ENCODE data around the gene CLEC16A.
"Not testable (repeated sequence)": the region's sequence is repeated elsewhere in the genome, so short reads cannot be mapped to it uniquely, and the experiment has no call there.

The CLEC16A gene

DNA sequence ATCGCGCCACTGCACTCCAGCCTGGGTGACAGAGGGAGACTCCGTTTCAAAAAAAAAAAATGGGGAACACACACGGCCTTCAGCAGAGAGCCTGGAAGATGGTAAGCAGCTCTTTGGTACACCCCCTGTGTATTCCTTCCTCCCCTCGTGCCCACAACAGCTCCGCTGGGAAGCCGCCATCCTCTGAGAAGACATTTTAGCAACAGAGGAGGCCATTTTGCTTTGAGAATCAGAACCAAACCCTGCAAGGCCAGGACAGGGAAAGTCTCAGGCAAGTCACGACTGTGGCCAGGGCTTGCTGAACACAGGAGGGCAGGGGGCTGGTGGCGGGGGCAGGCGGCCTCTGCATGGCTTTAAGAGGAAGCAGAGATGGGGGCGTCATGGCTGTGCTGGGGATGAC, 265.9 kb downstream of the CLEC16A start:
- DNase-seq: no peak

DNA sequence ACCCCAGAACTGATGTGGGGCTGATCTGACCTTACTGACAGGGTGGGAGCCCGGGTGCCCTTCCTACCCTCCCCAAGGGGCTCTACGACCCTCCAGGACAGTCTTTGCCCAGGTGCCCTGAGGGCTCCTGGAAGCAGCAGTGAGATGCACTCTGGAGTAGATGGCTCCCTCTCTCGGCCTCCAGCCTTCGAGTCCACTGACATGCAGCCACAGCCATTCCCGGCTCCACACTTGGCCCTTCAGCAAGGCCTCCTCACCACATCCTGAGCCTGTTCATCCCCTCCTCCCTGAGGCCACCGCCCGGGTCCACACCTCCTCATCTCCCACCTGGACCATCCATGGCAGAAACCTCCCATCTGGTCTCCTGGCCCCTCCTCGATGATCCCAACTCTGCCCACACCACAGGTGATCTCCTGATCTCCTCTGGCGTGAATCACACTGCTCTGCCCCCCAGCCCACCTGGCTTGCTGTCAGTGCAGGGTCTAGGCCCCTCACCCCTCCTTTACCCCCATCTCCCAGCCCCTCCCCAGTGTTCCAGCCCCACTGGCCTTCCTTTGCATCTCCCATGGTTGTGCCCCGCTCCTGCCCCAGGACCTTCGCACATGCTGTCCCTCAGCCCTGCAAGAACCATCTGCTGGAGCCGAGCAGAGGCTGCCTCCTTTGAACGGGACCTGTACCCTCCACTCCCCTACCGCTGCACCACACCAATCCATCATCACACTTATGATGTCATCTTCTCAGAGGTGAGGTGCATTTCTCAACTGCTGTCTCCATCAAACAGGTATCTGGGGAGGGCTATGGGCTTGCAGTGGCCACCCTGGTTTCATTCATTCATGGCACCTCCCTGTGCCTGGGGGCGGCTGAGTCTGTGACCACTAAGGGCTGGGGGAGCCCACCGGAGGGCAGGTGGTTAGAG, 267.0 kb downstream of the CLEC16A start:
- DNase-seq: no peak

DNA sequence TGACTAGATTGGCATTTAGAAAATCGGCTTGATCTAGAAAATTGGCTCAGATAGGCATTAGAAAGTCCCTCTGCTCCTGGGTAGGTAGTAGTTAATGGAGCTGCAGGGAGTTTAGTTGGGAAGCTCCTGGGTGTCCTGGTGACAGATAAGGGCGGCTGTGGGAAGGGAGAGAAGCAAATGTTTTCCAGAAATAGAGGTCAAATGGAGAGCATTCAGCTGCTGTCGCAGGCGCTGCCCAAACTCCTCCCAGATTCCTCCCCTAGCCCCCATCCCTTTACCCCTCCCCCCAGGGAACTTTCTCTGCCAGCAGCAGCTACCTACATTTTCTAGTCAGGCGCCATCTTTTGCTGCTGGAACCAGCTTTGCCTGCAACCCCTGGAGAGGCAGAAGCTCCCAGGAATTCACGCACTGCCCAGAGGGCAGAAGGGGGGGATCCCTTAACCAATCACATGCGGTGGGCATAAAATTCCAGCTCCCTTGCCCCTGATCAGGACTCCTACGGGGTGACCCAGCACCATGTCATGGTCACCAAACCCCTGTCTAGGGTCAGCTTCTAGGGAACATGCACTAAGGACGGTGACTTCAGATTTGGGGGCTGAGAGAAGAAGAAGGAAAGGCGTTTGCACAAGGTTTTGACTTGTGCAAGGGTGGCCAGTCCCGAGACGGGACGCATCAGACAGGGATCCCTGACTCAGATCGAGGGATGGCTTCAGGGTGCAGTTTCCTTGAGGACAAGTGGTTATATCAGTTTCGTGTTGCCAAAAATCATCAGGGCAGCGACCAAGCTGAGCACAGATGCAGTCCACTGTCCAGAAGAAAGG, 267.8 kb downstream of the CLEC16A start:
- DNase-seq: no peak

DNA sequence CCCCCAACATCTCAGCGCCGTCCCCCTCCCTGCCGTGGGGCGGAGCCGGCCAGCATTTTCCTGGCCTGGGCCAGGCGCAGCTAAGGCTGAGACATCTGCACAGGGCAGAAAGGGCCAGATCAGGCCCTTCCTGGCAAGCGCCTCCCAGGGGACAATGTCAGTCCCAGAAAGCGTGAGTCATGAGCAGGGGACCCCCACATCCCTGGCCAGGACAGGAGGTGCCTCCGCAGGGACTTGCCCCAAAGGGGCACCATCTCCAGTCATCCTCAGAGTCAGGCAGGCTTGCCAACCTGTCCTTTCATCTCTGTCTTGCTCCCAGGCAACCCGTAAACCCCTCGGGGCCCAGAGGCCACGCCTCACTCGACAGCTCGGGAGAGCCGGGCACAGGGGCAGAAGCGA, 268.4 kb downstream of the CLEC16A start:
- DNase-seq: no peak

DNA sequence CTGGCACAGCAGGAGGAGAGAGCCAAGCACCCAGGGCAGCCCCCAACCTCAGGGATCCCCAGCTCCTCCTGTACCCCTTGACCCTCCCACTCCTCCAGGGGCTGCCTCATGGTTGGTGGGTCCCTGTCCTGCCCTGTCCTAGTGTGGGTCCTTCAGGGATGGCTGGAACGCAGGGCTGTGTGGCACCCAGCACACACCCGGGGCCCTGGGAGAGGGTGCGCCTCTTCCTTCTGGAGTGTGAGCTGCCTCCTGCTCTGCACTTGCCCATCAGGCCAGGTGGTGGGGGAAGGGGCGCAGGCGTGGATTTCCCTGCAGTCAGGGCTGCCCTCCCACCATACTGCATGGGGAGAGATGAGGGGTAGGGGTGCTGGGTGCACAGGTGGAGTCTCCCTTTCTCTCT, 269.0 kb downstream of the CLEC16A start:
- no peak for DNase-seq

DNA sequence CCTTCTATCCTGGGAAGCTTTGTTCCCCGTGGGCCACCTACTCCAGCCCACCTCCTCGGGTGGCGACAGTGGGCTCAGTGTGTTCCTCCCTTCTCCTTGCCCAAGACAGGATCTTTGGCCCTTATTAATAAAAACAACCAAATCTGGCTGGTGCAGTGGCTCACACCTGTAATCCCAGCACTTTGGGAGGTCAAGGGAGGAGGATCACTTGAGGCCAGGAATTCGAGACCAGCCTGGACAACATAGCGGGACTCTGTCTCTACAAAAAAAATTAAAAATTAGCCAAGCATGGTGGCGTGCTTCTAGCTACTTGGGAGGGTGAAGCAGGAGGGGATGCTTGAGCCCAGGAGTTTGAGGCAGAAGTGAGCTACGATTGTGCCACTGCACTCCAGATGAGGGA, 269.4 kb downstream of the CLEC16A start:
- DNase-seq: no peak

DNA sequence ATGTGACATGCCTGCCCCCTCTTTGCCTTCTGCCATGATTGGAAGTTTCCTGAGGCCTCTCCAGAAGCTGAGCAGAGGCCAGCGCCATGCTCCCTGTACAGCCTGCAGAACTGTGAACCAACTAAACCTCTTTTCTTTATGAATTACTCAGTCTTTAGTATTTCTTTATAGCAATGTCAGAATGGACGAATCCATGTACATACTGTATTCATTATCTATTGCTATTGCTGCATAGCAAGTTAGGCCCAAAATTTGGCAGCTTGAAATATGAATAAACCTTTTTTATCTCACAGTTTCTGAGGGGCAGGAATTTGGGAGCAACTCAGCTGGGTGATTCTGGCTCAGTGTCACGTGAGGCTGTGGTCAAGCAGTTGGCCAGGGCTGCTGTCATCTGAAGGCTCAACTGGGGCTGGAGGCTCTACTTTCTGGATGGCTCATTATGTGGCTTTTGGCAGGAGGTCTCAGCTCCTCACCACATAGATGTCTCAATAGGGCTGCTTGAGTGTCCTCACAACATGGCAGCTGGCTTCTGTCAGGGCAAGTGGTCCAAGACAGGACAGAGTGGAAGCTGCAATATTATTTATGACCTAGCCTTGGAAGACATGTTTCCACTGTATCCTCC, 271.7 kb downstream of the CLEC16A start:
- no peak for DNase-seq

DNA sequence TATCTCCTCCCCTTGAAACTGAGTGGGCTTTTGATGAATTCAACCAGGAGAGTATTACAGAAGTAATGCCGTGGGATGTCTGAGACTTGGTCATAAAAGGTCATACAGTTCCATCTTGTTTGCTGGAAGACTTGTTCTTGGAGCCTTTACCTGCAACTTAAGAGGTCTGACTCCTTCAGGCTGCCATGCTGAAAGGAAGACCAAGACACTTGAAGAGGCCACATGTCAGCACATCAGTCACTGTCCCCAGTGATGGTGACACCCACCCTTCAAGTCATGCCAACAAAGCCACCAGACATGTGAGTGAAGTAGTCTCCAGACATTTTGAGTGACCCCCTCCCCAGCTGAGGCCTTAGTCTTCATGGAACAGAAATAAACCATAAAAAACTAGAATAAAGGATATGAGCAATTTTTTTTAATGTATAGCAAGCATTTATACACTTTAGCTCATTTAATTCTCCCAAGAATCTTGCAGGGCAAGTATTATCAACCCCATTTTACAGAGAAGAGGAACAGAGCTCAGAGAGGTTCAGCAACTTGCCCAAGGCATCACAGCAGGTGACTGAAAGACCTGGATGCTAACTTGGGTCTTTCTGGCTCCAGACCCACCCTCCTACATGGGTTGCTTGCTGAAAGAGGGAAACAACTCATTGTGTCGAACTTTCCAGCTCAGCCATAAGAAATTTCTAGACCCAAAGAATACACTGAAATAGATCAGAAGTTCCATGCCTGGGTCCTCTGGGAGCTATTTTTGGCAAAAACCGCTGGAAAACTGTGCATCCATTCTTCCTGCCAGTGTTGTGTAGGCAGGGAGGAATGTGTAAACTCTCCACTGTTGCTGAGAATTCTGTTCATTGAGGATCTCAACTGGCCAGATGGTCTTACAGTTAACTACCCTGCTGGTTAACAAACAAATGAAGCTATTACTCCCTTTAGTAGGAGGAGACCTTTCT, 273.6 kb downstream of the CLEC16A start:
- DNase-seq: no peak

DNA sequence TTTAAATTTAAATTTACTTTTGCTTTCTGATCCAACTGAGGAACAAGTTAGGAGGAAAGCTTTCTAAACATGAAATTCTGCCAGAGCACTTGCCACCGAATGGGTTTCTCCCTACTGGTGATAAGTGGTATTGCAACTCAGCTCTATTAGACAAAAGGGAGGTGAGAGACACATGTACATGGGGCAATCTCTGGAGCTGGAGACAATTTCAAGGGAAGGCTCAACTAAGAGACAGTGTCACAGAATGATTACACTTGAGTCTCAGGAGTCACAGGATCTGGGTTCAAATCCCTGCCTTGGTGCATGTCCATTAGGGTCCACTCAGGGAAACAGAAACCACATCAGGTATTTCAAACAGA, 274.2 kb downstream of the CLEC16A start:
- DNase-seq: no peak

DNA sequence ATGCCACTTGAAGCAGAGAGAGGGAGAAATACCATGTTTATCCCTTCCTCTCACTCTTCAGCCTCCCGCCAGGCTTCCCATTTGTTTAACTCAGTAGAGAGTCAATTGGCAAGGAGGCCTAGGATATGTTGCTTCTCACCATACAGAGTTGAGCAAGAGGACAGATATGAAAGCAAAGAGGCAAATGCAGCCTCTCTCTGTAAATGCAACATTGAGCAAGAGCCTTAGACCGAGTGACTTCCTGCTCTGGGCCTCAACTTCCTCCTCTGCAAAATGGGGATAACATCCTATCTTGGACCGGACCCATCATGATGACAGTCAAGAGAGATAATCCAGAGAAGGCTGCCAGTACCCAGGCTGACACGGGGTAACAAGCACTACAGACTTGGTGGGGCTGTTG, 274.8 kb downstream of the CLEC16A start:
- DNase-seq: no peak

DNA sequence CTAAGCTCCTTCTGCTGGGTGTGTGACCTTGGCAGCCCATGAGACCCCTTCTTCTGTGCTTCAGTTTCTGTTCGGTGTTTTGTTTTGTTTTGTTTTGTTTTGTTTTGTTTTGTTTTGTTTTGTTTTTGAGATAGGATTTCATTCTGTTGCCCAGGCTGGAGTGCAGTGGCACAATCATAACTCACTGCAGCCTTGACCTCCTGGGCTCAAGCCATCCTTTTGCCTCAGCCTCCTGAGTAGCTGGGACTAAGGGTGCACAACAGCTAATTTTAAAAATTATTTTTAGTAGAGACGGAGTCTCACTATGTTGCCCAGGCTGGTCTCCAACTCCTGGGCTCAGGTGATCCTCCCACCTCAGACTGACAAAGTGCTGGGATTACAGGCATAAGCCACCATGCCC, 276.1 kb downstream of the CLEC16A start:
- DNase-seq: not testable (repeated sequence)

DNA sequence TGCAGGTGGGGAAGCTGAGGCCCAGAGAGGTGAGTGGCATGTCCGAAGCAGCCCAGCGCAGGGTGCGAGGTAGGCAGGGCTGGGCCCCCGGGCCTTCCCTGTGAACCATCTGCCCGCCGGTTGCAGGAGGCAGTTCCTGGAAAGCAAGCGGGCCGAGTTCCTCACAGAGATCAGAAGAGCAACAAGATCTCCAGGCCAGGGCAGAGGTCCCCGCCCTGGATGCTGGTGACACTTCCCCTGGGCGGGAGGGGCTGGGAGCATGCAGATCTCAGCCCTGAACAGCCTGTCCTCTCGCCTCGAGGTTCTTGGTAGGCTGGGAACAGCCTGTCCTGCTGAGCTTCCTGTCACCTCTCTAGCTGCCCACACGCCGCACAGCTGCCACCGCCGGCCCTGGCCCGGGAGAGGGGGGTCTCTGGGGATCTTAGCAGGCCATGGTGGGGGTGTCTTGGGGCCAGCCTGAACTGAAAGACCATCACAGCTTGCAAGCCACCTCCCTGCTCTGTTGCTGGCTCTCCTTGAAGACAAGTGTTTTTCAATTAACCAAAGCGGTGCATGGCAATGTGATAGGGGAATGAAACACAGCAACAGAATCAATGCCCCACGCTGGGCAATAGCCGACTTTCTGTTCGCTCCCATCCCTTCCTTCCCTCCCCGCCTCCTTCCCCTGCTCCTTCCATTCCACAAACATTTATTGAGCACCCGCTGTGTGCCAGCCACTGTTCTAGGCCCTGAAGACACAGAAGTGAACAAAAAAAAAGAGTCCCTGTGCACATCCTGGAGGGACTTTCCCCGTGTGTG, 279.9 kb downstream of the CLEC16A start:
- DNase-seq: peak; percentile 60

DNA sequence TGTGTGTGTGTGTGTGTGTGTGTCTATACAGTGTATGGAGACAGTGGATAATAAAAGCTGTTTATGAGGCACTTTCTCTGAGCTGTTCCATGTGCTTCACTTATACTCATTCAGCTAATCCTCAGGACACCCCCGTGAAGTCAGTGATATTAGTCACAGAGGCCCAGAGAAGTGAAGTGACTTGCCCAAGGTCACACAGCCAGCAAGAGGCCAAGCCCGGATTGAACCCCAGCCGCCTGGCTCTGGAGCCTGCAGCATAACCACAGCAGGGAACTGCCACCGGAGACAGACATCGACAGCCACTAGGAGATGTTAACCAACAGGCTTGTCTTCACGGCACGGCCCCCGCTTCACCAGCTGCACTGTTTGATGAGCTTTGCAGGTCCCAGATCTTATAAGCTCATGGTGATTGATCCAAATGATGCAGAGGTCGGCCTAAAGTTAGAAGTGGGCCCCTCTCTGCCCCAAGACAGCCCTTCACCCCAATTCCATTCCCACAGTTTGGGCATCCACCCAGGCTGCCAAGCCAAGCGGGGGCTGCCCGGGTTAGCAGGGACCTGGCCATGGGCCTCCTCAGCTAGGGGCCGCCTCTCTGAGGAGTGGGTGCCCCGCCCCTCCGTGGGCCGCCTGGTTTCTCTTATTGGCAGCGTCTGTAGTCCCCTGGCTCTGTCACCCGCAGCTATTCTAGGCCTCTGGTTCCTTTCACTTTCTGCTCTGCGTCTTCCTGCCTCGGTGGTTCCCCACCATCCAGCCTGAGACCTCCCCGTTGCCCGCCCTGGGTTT, 280.7 kb downstream of the CLEC16A start:
- DNase-seq: peak; percentile 86

DNA sequence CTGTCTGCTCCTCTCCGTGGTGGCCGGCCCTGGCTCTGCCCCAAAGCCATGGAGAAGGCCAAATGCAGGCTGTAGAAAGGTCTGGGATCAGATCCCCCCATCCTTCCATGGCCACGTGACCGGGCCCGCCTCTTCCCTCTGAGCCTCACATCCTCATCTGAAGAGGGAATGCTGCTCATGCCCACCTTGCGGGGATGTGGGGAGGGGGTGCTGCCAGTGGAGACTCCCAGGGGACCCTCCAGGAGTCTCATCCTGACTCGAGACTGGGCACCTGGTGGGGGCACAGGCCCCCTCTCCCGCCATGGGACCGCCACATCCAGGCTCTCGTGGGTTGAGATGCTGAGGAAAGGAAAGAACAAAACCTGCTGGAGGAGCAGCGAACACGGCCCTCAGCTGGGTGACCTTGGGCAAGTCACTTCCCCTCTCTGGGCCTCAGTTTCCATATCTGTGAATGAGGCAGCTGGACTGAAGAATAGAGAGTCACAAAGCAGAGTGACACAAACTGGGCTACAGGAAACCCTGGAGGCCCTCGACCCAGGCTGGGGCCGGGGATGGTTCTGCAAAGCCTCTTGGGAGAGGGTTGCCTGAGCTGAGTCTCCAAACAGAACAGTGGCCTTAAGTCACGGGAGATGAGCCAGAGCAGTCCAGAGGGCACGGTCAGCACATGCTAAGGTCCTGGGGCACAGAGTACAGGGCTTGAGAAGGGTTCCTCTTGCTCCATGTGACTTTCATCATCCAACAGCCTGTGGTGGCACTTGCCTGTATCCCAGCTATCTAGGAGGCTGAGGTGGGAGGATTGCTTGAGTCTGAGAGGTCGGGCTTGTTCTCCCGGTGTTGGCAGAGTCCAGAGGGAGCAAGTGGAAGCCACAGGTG, 281.5 kb downstream of the CLEC16A start:
- DNase-seq: no peak

DNA sequence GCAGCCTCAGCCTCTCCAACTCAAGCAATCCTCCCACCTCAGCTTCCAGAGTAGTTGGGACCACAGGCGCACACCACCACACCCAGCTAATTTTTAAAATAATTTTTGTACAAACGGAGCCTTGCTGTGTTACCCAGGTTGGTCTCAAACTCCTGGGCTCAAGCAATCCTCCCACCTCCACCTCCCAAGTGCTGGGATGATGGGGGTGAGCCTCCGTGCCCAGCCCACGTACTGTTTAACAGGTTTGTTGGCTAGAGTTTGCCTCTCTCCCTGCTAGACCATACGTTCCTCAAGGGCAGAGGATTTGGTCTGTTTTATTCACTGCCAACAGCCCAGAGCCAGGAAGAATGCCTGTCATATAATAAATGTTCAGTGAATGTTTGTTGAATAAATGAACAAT, 285.1 kb downstream of the CLEC16A start:
- DNase-seq: no peak

DNA sequence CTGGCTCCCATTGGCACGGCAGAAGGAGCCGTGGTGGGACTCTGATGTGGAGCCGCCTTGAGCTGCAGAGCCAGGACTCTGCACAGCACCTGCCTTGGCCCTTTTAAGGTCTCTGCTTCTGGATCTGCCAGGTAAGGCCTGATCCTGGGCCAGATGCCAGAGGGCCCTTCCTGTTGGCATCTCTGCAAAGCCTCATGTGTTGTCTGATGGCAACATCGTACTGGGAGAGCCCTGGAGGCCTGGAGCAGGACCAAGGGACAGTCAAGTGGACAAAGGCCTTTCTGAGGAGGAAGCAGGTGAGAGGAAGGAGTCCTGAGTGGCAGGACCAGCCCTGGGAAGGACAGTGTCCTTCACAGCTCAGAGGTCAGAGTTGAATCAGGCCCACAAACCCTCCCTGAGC, 285.5 kb downstream of the CLEC16A start:
- no peak for DNase-seq

DNA sequence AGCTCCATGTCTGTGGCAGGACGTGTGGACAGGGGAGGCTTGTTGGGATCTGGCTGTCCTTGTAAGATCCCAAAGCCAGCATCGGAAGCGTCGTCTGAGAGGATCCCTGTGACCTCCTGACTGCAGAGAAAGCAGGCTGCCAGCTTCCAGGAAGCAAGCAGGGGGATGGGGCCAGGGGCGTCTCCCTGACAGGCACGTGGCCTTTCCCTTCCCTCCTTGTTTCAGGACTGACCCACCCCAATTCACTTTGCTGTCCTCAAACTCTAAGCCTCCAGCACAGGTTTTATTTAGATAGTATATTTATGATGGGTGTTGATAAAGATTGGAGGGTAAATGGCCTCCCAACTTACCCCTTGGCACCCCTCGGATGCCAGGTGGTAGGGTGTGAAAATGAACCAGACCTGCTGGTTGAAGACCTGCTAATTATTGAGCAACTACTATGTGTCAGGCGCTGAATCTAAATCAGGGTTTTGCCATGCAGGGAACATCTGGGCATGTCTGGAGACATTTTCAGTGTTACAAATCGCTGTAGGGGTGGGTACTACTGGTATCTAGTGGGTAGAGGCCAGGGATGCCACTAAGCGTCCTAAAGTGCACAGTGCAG, 287.1 kb downstream of the CLEC16A start:
- DNase-seq: no peak
